Activated CD8-positive, alpha-beta T cell treated with anti-CD3 and anti-CD28 coated beads, Interleukin-2, amount 10 ng/mL, durations not matched to agents 7 days and 5 days (primary cell): Measurements from ENCODE around the gene CFAP54. TPM values are rescaled to one million over a fixed set of nuclear protein-coding genes. Genes with fewer than 3 reads are reported as not detected.
"Not testable (repeated sequence)": the region's sequence is repeated elsewhere in the genome, so short reads cannot be mapped to it uniquely, and the experiment has no call there.

Experiments used
- ATAC-seq: fragments of 150-1000 bp; cut with Tn5 transposase; one replicate; pipeline ENCODE4 v1.10.0; 2021; ENCODE audit warnings: moderate library complexity
- CTCF ChIA-PET: fragments of 350-600 bp; sonication (Branson Sonifier 250); formaldehyde crosslinking; loops from one replicate; lab custom pipeline; 2021; ENCODE audit warnings: antibody characterized with exemption; lab: Charles Lee
- POLR2A ChIA-PET: fragments of 350-600 bp; sonication (Branson Sonifier 250); formaldehyde crosslinking; loops from one replicate; lab custom pipeline; 2021; ENCODE audit warnings: antibody characterized with exemption; lab: Charles Lee
- DNase-seq: peaks from one replicate; pipeline ENCODE4 v3.0.0-alpha.2; 2020
- H3K27ac Mint-ChIP-seq: one replicate; pipeline ENCODE4 v1.8.0; 2021; ENCODE audit warnings: mild to moderate bottlenecking, mixed read lengths
- H3K27me3 Mint-ChIP-seq: one replicate; pipeline ENCODE4 v1.8.0; 2021; ENCODE audit warnings: low read depth, mixed read lengths
- H3K36me3 Mint-ChIP-seq: one replicate; pipeline ENCODE4 v1.8.0; 2021; ENCODE audit warnings: low read depth, mixed read lengths
- H3K4me1 Mint-ChIP-seq: one replicate; pipeline ENCODE4 v1.8.0; 2021; ENCODE audit warnings: low read depth, mixed read lengths
- H3K4me3 Mint-ChIP-seq: one replicate; pipeline ENCODE4 v1.8.0; 2021; ENCODE audit warnings: mild to moderate bottlenecking, mixed read lengths
- H3K9me3 Mint-ChIP-seq: one replicate; pipeline ENCODE4 v1.8.0; 2022; ENCODE audit warnings: mixed read lengths; ENCODE audit not compliant: insufficient read depth
- total RNA-seq, 2 experiments: library from RNA; stranded (reverse); gene quantifications; one replicate each; pipeline ENCODE4 v1.2.3, GENCODE V29; 2021

The CFAP54 gene
- total RNA-seq, 2 experiments from 2014 or later: 0.18 to 1.2 TPM

DNA sequence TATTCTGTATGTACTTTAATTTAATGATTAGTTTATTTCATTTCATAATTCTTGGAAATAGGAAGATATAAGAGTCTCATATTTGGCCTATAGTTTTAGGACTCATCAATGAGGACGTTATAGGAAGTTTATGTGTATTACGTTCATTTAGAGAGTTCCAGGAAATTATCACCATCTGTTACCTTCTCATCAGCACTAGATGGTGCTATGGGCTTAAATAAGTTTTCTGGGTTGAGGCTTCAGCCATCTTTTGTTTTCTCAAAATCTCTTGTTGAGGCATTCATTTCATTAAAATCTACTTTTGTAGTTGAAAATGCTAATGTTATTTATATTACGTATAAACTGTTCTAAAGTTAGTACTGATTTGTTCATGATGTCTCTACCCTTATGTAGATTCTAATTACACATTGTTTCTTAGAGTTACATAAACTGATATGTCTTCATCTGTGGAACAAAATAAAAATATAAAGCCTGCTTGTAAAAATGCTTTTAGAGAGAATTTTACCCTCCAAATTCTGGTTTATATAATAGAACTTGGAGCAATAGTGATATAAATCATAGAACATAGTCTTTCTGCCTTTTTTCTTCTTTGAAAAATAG lies 89.2 kb downstream of the CFAP54 start:
- Mint-ChIP-seq H3K9me3 (no peaks in the 10 kb centered on the region), H3K36me3 (no peaks in the 10 kb centered on the region), H3K27ac (no peak overlapping the region), H3K4me1 (no peaks in the 10 kb centered on the region), H3K27me3 (peaks cover 12% of the 10 kb centered on the region), H3K4me3 (no peak overlapping the region)
- CTCF ChIA-PET: interaction anchor here (0.9 to 2.4 kb wide), 5 partner anchors 91 to 730 kb away, joined by 3 to 11 read pairs (median 10); partner anchors contain the start of gene NEDD1
- POLR2A ChIA-PET: no interaction called here
- peak; percentile 31 for DNase-seq
- ATAC-seq: peak; percentile 85

DNA sequence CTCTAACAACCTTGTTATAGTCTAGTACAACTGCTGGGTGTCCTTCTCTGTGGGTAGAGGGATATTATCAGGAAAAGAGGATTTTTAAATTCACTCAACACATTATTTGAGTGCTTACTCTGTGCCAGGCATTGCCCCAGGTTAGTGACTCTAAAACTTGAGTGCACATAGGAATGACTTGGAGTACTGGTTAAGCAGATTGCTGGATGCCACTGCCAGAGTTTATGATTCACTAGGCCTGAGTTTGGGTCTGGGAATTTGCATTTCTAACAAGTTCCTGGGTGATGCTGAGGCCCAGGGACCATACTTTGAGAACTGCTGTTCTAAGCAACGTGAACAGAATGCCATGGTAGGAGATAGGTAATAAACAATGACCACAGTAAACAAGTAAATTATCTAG lies 96.6 kb downstream of the CFAP54 start:
- Mint-ChIP-seq H3K36me3 (no peaks in the 10 kb centered on the region), H3K4me1 (no peaks in the 10 kb centered on the region), H3K9me3 (no peaks in the 10 kb centered on the region), H3K27me3 (peaks cover 12% of the 10 kb centered on the region), H3K27ac (no peak overlapping the region), H3K4me3 (no peak overlapping the region)
- DNase-seq: no peak
- CTCF ChIA-PET: no interaction called here
- POLR2A ChIA-PET: no interaction called here
- ATAC-seq: no peak

DNA sequence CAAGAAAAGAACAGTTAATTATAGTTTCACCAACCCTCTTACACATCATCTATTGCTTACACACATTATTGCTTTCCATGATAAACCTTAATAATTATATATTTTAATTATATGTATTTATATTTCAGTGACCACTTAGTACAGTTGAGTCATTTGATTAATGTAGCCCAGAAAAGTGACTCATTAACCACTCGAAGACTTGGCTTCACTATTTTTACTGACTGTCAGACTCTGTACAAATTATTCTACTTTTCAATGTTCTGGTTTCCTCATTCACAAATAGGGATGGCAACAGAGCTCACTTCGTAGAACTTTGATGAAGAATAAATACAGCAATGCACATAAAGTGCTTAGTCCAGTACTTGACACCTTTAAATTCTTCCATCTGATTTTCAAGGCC lies 98.3 kb downstream of the CFAP54 start:
- Mint-ChIP-seq H3K9me3 (no peaks in the 10 kb centered on the region), H3K27ac (no peak overlapping the region), H3K4me1 (no peaks in the 10 kb centered on the region), H3K36me3 (no peaks in the 10 kb centered on the region), H3K4me3 (no peak overlapping the region), H3K27me3 (peaks cover 12% of the 10 kb centered on the region)
- DNase-seq: no peak
- ChIA-PET POLR2A (no interaction called here), CTCF (no interaction called here)
- no peak for ATAC-seq

DNA sequence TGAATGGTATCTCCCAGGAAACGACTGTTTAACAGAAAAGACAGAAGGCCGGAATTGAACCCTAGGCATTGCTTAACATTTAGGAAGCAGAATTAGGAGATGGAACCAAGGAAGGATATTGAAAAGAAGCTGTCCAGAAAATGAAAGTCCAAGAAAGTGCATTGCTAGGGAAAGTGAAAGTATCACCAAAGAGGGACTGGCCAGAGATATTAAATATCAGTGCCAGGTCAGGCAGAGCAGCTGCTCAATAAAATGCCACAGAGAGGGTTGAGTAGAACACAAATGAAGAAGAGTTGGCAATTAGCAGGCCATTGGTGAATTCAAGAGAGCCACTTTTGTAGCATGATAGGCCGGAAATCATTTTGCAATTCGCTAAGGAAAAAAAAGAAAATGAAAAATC lies 101.6 kb downstream of the CFAP54 start:
- ChIA-PET POLR2A (no interaction called here), CTCF (no interaction called here)
- Mint-ChIP-seq H3K4me3 (no peak overlapping the region), H3K36me3 (no peaks in the 10 kb centered on the region), H3K27ac (no peak overlapping the region), H3K27me3 (peaks cover 22% of the 10 kb centered on the region), H3K9me3 (no peaks in the 10 kb centered on the region), H3K4me1 (no peaks in the 10 kb centered on the region)
- DNase-seq (no peak), ATAC-seq (no peak)

GRCh38 chr12:96604374-96604773 lies 115.0 kb downstream of the CFAP54 start:
- DNase-seq, H3K27ac Mint-ChIP-seq, CTCF ChIA-PET, POLR2A ChIA-PET, H3K4me1 Mint-ChIP-seq, H3K36me3 Mint-ChIP-seq, ATAC-seq, H3K4me3 Mint-ChIP-seq, H3K9me3 Mint-ChIP-seq: not testable (repeated sequence)
- H3K27me3 Mint-ChIP-seq: peaks cover 23% of the 10 kb centered on the region

- no peak overlapping the region for H3K27ac Mint-ChIP-seq
- DNase-seq: no peak
- no peak for ATAC-seq
- no peaks in the 10 kb centered on the region for H3K4me1 Mint-ChIP-seq
- H3K27me3 Mint-ChIP-seq: peaks cover 20% of the 10 kb centered on the region
- ChIA-PET POLR2A (interaction anchor here (0.6 kb wide), 1 partner anchor 88 kb away, joined by 3 read pairs; no protein-coding TSS in a partner anchor), CTCF (no interaction called here)
- no peak overlapping the region for H3K4me3 Mint-ChIP-seq
- H3K9me3 Mint-ChIP-seq: no peaks in the 10 kb centered on the region
- no peaks in the 10 kb centered on the region for H3K36me3 Mint-ChIP-seq
These were observed 116.3 kb downstream of the CFAP54 start for GRCh38 chr12:96605684-96606083.

DNA sequence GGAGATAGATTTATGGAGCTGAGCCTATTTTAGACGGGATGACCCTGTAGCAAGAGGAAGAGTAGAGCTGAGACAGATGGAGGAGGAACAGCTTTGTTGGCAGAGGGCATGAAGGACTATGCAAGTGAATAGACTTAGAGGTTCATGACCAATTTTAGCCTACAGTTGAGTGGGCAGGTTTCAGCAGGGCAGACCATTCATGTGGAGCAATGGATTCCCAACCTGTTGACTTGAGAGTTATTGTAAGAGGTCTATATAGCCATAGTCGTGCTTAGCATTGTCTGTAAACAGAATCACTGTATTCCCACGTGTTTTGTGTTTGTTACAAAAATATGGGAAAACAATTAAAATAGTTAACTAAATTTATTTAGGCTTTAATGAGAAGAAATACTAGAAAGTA lies 116.8 kb downstream of the CFAP54 start:
- Mint-ChIP-seq H3K36me3 (no peaks in the 10 kb centered on the region), H3K27me3 (peaks cover 18% of the 10 kb centered on the region), H3K4me1 (no peaks in the 10 kb centered on the region), H3K27ac (no peak overlapping the region), H3K9me3 (no peaks in the 10 kb centered on the region), H3K4me3 (no peak overlapping the region)
- ATAC-seq: no peak
- POLR2A ChIA-PET: interaction anchor here (0.6 kb wide), 1 partner anchor 88 kb away, joined by 3 read pairs; no protein-coding TSS in a partner anchor
- CTCF ChIA-PET: no interaction called here
- no peak for DNase-seq

GRCh38 chr12:96606644-96607043 lies 117.3 kb downstream of the CFAP54 start:
- no peaks in the 10 kb centered on the region for H3K4me1 Mint-ChIP-seq

GRCh38 chr12:96617178-96617577 lies 127.8 kb downstream of the CFAP54 start:
- CTCF ChIA-PET: no interaction called here

More at GRCh38 chr12:96606644-96607043, 117.3 kb downstream of the CFAP54 start:
- CTCF ChIA-PET: no interaction called here
- DNase-seq (no peak), ATAC-seq (no peak)
- POLR2A ChIA-PET: no interaction called here
- H3K9me3 Mint-ChIP-seq: no peaks in the 10 kb centered on the region
- H3K27ac Mint-ChIP-seq: no peak overlapping the region
- H3K27me3 Mint-ChIP-seq: peaks cover 18% of the 10 kb centered on the region
- no peak overlapping the region for H3K4me3 Mint-ChIP-seq
- H3K36me3 Mint-ChIP-seq: no peaks in the 10 kb centered on the region

DNA sequence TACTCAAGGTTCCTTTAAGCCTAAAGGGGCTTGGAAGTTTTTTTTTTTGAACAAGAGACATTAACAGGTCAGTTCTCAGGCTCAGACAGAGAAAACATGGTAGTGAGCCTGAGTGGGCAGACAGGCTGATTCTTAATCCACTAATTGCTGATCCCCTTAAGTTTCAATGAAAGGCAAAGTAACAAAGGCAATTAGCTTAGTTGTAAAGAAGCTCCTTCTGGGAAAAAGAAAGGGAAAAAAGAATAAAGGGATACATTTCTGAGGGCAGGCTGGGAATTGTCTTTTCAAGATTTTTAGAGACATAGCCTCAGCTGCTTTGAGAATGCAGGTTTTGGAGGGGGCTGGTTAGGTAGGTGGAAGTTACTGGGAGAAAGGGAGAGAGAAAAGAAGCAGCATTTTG lies 133.8 kb downstream of the CFAP54 start:
- H3K4me1 Mint-ChIP-seq: no peaks in the 10 kb centered on the region
- H3K9me3 Mint-ChIP-seq: no peaks in the 10 kb centered on the region
- DNase-seq (no peak), ATAC-seq (no peak)
- ChIA-PET CTCF (no interaction called here), POLR2A (no interaction called here)
- no peak overlapping the region for H3K4me3 Mint-ChIP-seq
- H3K27me3 Mint-ChIP-seq: peaks cover 7% of the 10 kb centered on the region
- H3K27ac Mint-ChIP-seq: no peak overlapping the region
- no peaks in the 10 kb centered on the region for H3K36me3 Mint-ChIP-seq

More at GRCh38 chr12:96617178-96617577, 127.8 kb downstream of the CFAP54 start:
- Mint-ChIP-seq H3K4me1 (no peaks in the 10 kb centered on the region), H3K9me3 (no peaks in the 10 kb centered on the region), H3K27me3 (peaks cover 7% of the 10 kb centered on the region), H3K27ac (no peak overlapping the region), H3K36me3 (no peaks in the 10 kb centered on the region), H3K4me3 (no peak overlapping the region)
- no peak for ATAC-seq
- DNase-seq: no peak
- POLR2A ChIA-PET: no interaction called here

DNA sequence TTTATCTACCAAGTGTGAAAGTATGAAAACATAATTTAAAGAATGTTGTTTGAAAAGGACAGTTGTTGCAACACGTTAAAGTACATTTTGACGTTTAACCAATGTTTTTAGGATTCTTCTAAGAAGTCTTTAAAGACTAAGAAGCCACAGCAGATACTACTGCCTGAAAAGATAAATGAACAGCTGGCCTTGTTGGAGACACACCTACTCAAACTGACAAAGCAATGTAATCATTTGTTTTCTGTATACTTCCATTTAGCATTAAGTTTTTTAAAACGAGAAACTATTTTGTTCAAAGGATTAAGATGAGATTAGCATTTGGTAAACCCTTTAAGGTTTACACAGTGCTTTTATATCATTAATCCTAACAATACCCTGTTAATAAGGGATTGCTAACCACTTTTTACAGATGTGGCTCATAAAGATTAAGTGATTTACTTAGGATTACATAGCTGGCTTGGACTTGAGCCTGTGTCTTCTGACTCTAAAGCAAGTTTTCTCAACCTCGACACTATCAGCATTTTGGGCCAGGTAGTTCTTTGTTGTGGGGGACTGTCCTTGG lies 134.4 kb downstream of the CFAP54 start:
- Mint-ChIP-seq H3K27me3 (peaks cover 7% of the 10 kb centered on the region), H3K4me3 (no peak overlapping the region), H3K27ac (no peak overlapping the region), H3K9me3 (no peaks in the 10 kb centered on the region), H3K36me3 (no peaks in the 10 kb centered on the region), H3K4me1 (no peaks in the 10 kb centered on the region)
- ATAC-seq (no peak), DNase-seq (no peak)
- CTCF ChIA-PET: no interaction called here
- POLR2A ChIA-PET: no interaction called here

- CTCF ChIA-PET: no interaction called here
- Mint-ChIP-seq H3K4me3 (no peak overlapping the region), H3K9me3 (no peaks in the 10 kb centered on the region), H3K27me3 (peaks cover 5% of the 10 kb centered on the region), H3K27ac (no peak overlapping the region), H3K4me1 (no peaks in the 10 kb centered on the region), H3K36me3 (no peaks in the 10 kb centered on the region)
- POLR2A ChIA-PET: no interaction called here
- ATAC-seq (no peak), DNase-seq (no peak)
These were observed 146.5 kb downstream of the CFAP54 start for GRCh38 chr12:96635844-96636243.
